OCI-M2 (cell line): ENCODE measurements around the gene TBC1D22A.

ENCODE experiments used
- DNase-seq: peaks from one replicate; lab custom pipeline; 2025; ENCODE audit not compliant: unreplicated experiment; lab: John Stamatoyannopoulos, UW

The TBC1D22A gene

DNA sequence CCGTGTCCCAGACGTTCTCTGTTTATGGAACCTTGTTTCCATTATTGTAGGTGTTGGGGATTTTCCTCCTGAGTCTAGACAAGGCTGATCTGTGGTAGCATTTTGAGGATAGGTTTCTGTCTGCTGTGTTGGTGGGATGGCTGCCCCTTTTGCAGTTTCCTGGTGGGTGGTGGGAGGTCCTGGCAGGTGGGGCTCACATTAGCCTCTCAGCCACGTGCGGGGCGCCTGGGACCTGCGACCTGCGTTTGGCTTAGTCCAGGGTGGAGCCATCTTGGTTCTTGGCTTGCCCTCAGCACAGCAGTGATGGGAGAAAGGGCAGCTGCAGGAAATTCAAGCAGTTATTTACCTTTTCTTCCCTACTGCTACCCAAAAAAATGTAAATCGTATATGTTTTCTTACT, 143.4 kb downstream of the TBC1D22A start:
- no peak for DNase-seq

DNA sequence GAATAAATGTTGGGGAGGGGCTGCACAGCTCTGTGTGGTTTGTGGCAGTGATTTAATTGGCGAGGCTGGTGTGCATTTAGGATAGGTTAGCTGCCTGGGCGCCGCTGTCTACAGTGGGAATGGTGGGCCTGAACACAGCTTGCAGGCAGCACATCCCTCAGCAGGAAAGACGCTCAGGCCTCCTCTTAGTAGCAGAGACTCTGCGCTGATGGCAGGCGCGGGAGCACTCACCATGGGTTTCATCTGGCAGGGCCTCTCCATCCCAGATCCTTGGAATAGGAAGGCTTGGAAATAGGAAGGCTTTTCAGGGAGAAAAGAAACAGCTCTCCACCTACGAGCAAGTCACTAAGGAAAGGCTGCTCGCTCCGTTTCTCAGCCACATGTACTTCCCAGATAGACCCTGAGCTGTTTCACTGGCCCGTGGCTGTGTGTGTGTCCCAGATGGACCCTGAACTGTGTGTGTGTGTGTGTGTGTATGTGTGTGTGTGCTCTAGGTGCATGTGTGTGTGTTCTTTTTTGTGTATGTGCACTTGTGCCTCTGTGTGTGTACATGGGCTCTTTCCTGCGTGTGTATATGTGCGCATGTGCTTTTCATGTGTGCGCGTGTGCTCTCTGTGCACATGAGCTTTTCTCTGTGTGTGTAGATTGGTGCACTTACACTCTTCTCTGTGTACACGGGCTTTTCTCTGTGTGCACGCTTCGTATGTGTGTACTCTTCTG, 144.0 kb downstream of the TBC1D22A start:
- DNase-seq = no peak

GRCh38 chr22:46907241-46908215, 145.1 kb downstream of the TBC1D22A start:
- no peak for DNase-seq

DNA sequence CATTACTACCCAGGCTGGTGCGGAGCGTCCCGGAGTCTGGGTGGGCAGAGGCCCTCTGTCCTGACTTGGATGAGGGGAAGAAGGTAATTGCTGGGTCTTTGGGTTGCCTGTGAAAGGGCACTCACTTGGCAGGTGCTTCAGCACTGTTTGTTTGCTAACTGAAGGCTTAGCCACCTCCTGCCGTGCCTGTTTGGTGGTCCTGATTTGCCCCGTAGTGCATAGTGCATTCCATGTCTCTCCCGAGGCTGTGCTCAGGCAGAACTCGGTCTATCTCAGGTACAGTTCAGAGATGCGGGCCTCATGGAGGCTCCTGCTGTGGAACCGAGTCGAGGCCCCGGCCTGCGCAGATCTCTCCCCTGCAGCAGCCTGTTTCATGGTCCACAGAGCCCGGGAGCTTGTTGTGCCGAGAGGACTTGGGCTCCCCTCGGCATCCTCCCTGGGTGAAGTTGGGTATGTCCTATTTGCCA, 146.2 kb downstream of the TBC1D22A start:
- no peak for DNase-seq

GRCh38 chr22:46909237-46910030, 147.0 kb downstream of the TBC1D22A start:
- DNase-seq = no peak

DNA sequence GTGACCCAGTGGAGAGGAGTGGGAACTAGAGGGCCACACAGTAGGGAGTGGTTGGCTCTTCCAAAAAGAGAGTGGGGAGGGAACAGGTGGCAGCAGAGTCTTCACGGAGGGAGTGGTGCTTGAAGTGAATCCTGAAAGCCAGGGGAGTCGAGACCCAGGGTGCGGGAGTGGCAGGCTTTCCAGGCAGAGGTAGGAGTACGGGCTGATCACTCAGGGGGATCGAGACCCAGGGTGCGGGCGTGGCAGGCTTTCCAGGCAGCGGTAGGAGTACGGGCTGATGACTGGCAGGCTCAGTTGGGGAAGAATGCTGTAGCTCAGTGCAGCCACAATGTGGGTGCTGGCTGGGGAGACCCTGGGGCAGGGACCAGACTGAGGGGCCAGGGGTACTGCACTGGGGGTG, 148.2 kb downstream of the TBC1D22A start:
- DNase-seq = no peak

DNA sequence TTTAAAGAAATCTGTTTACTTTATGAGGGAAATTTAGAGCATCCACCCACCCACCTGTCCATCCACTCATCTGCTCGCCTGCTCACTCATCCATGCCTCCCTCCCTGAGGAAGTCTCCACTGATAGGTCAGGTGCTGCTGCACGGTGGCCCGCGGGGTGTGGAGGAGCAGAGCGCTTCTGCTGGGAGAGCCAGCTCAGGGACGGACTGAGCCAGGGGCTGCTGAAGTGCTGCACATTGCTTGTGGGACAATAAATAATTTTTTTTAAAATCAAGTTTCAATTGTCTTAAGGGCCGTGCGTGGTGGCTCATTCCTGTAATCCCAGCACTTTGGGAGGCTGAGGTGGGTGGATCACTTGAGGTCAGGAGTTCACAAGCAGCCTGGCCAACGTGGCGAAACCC, 148.9 kb downstream of the TBC1D22A start:
- no peak for DNase-seq

DNA sequence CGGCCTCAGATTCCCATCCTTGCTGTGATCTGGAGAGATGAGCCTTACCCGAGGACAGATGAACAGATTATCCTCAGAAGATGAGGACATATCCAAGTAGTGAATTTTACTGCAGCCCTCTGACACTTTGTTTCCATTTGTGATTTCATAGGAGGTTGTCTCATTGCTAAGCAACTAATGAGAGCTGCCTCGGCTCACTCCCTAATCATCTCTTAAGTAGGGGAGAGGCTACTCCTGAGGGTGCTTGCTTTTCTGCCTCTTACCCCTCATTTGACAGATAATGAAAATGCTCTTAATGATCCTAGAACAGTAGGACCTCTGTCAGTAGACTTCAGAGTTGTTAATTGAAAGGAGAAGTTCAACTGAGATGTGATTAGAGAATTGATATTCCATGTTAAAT, 150.9 kb downstream of the TBC1D22A start:
- DNase-seq = no peak

DNA sequence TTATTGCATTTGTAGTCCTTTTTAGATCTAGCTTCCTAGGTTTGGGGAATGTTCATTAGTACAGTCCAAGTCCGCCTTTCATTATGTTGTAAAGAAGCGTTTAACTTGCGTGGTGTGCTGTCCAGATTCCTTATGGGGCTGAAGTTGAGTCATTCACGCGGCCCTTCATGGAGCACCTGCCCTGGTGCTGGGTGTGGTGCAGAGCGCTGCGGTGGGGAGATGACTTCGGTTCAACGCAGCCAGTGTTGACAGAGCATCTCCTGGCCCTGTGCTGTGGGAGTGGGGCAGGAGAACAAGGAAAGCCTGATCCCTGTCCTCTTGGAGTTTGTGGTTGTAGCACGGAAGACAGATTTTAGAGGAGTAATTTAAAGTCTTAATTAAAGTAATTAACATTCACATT, 152.0 kb downstream of the TBC1D22A start:
- no peak for DNase-seq

- no peak for DNase-seq
These were observed 152.8 kb downstream of the TBC1D22A start for GRCh38 chr22:46914916-46915894.

- no peak for DNase-seq
These were observed 153.7 kb downstream of the TBC1D22A start for GRCh38 chr22:46915950-46916730.

DNA sequence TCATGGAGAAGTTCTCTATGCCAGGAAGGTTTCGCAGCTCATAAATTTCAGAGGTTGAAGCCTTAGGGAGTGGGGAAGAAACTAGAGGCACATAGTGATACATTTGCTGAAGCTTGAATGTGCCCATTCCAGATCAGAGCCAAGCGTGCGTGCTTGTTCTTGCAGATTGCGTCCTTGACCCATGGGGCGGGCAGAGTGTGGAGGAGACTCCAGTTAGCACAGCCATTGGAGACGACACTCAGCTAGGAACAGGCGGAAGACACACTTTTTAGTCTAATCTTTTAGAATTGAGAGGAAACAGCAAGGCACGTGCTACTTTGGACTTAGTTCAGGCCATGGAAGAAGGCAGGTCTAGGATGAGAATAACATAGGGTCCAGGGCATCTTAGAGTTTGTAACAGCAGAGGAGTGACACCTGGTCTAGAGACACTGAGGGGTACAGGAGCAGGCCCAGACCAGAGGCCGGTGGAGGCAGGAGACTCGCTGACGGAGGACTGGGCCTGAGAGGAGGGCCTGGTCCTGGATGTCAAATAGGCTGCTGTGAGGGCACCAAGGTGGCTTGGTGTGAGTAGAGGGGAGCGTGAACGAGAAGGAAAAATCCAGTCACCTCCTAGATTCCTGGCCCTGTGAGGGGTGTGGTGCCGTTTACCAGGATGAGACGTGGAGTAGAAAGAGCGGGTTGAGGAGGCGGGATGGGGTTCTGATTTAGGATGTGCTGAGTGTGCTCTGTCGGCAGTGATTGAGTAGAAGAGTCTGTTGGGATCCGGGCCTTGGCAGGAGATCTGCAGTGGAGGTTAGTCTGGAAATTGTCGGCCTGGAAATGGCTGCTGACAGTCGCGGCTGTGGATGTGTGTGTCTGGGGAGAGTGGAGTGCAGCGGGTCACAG, 154.7 kb downstream of the TBC1D22A start:
- DNase-seq = no peak

- DNase-seq = no peak
These were observed 155.3 kb downstream of the TBC1D22A start for GRCh38 chr22:46917771-46918101.

DNA sequence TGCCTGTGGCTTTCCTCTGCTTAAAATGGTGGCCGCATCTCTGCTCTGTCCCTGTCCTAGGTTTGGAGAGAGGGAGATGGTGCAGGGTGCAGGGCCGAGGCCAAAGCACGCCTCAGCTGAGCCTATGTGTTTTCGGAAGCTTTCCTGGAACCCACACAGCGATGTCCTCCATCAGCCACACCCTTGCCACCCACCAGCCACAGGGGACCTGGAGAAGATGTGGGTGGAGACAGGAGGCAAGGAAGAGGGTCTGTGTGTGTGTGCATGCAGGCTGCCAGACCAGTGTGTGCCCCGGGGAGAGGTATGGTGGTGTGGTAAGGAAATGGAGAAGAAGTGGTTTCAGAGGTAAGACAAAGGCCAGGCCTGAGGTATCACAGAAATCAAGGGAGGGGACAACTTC, 155.7 kb downstream of the TBC1D22A start:
- DNase-seq = no peak

- no peak for DNase-seq
These were observed 159.6 kb downstream of the TBC1D22A start for GRCh38 chr22:46922037-46922436.

- DNase-seq = no peak
These were observed 160.9 kb downstream of the TBC1D22A start for GRCh38 chr22:46923394-46923793.

DNA sequence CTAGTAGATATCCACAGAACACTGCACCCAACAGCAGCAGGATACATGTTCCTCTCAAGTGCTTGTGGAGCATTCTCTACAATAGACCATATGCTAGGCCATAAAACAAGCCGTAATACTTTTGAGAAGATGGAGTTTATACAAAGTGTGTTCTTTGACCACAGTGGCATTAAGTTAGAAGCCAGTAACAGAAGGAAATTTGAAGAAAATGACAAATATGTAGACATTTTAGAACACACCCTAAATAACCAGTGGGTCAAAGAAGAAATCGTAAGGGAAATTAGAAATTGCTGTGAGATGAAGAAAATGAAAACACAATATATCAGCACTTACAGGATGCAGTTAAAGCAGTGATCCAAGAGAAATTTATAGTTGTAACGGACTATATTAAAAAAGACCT, 163.4 kb downstream of the TBC1D22A start:
- no peak for DNase-seq

DNA sequence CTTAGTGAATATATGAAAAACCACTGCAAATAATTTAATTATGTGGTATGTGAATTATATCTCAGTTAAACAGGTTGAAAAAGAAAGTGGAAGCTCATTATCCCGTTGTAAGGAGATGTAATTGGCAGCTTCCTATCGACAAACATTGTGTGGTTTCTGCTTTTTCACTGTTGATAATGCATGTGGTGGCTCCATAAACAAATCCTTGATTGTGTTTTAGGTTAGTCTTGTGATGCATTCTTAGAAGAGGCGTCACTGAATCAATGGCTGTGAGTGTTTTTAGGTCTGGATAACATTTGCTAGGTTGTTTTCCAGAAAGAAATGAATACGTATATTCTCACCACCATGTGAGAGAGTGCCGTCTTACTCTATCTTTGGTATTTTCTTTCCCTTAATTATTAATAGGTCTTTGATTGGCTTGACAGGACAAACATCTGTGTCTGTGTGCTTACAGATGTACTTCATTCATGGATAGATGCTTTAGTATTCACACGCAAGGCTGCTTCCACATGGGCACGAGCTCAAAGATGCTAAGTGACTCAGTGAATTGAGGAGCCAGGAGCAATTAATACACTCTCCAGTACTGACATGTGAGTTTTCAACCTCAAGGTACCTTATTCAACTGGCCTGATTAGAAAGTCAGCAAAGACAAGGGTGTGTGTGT, 166.7 kb downstream of the TBC1D22A start:
- DNase-seq = no peak
